Measurements from ENCODE around the gene TEX53. TPM values are rescaled to one million over a fixed set of nuclear protein-coding genes. Genes with fewer than 3 reads are reported as not detected.

TEX53 gene
- total and polyA plus RNA-seq, 10 of the 15 experiments (the other 5 are each of a cell fraction or from before 2014, with no cell fraction given), result not detected

GRCh38 chr9:114674798-114675540 lies 17.4 kb upstream of the TEX53 start:
- 33% methylated on average over 3 of the region's 3 CpGs for WGBS (ENCODE audit: insufficient coverage, insufficient replicate concordance, low lambda C conversion rate, missing lambda C conversion rate)
- no peak for ATAC-seq
- ChIA-PET RAD21 (ENCODE audit: unreplicated experiment) (interaction anchor here (0.7 kb wide), 1 partner anchor 302 kb away, joined by 4 read pairs; no protein-coding TSS in a partner anchor), SMC1A (ENCODE audit: uncharacterized antibody, unreplicated experiment) (interaction anchor here (0.6 to 1.4 kb wide), 5 partner anchors 11 to 339 kb away, joined by 3 to 5 read pairs (median 3); no protein-coding TSS in a partner anchor), POLR2A (interaction anchor here (0.6 kb wide), 1 partner anchor 76 kb away, joined by 4 read pairs; no protein-coding TSS in a partner anchor), CTCF (interaction anchor here (0.6 to 11.6 kb wide), 4 partner anchors 9 to 340 kb away, joined by 3 to 135 read pairs (median 7); no protein-coding TSS in a partner anchor)
- DNase-seq (ENCODE audit: low read depth, low spot score), result no peak
- no peaks in the 10 kb centered on the region for H4K20me1 ChIP-seq (ENCODE audit: control insufficient read depth, insufficient read depth)
- no peak for FAIRE-seq
- no peak overlapping the region for H3K4me2 ChIP-seq (ENCODE audit: control insufficient read depth, insufficient read depth)
- no peaks in the 10 kb centered on the region for H3K79me2 ChIP-seq (ENCODE audit: control insufficient read depth, insufficient read depth, low read length)
- in situ Hi-C loops (cut with MboI), result loop anchor here (5.0 to 10.0 kb wide), 3 partner anchors 237 to 850 kb away; no protein-coding TSS in a partner anchor
- no TSS peak for BruUV-seq (replicated peaks)
- intact Hi-C loops (cut with micrococcal nuclease; ENCODE audit: unreplicated experiment), result no loop called here
- no peak overlapping the region for H3K27ac ChIP-seq (ENCODE audit: control insufficient read depth, insufficient read depth)
- H3K27me3 ChIP-seq (replicated peaks in 1 of 2; ENCODE audit: control insufficient read depth in 2 of 2, insufficient read depth in 2 of 2, low read length in 1 of 2), result peaks cover 0 to 9% of the 10 kb centered on the region in 2 experiments; a peak in 2 of 4 replicates
- H2AFZ ChIP-seq (ENCODE audit: control insufficient read depth, low read depth, low read length), result no peak overlapping the region
- no peak overlapping the region for H3K4me3 ChIP-seq
- TF ChIP-seq BACH1 (IDR thresholded peaks at IDR 0.05; ENCODE audit: borderline replicate concordance), result no peak
- TF ChIP-seq BHLHE40 (IDR thresholded peaks at IDR 0.05; ENCODE audit: borderline replicate concordance in 1 of 2, low read depth in 2 of 2, low read length in 1 of 2), result no peak
- TF ChIP-seq, protein P1, sequence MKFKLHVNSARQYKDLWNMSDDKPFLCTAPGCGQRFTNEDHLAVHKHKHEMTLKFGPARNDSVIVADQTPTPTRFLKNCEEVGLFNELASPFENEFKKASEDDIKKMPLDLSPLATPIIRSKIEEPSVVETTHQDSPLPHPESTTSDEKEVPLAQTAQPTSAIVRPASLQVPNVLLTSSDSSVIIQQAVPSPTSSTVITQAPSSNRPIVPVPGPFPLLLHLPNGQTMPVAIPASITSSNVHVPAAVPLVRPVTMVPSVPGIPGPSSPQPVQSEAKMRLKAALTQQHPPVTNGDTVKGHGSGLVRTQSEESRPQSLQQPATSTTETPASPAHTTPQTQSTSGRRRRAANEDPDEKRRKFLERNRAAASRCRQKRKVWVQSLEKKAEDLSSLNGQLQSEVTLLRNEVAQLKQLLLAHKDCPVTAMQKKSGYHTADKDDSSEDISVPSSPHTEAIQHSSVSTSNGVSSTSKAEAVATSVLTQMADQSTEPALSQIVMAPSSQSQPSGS (IDR thresholded peaks at IDR 0.05; ENCODE audit: low read length), result no peak
- TF ChIP-seq, protein P2, sequence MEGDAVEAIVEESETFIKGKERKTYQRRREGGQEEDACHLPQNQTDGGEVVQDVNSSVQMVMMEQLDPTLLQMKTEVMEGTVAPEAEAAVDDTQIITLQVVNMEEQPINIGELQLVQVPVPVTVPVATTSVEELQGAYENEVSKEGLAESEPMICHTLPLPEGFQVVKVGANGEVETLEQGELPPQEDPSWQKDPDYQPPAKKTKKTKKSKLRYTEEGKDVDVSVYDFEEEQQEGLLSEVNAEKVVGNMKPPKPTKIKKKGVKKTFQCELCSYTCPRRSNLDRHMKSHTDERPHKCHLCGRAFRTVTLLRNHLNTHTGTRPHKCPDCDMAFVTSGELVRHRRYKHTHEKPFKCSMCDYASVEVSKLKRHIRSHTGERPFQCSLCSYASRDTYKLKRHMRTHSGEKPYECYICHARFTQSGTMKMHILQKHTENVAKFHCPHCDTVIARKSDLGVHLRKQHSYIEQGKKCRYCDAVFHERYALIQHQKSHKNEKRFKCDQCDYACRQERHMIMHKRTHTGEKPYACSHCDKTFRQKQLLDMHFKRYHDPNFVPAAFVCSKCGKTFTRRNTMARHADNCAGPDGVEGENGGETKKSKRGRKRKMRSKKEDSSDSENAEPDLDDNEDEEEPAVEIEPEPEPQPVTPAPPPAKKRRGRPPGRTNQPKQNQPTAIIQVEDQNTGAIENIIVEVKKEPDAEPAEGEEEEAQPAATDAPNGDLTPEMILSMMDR (IDR thresholded peaks at IDR 0.05 in 2 of 3, conservative IDR thresholded peaks at IDR 0.05 in 1 of 3; ENCODE audit: control insufficient read depth in 2 of 3, extremely low read depth in 1 of 3, insufficient read depth in 1 of 3, low read depth in 3 of 3, low read length in 3 of 3), result no peak
- TF ChIP-seq ZBTB4 (CRISPR knock-in tag; IDR thresholded peaks at IDR 0.05), result no peak
- no peak overlapping the region for H3K9ac ChIP-seq (ENCODE audit: control insufficient read depth, insufficient read depth, low read length)
- no peaks in the 10 kb centered on the region for H3K9me3 ChIP-seq (replicated peaks; ENCODE audit: control insufficient read depth, insufficient read depth, low read length)
- no peaks in the 10 kb centered on the region for H3K36me3 ChIP-seq (ENCODE audit: control insufficient read depth in 2 of 2, insufficient read depth in 2 of 2, low read length in 1 of 2)
- no peaks in the 10 kb centered on the region for H3K4me1 ChIP-seq (ENCODE audit: control insufficient read depth, insufficient read depth, low read length)

All from GM12878 (cell line).